HG03135 (cell line): ENCODE results near the gene RAP1GDS1.
"Not testable (repeated sequence)": the region's sequence is repeated elsewhere in the genome, so short reads cannot be mapped to it uniquely, and the experiment has no call there.

Experiments
- ATAC-seq: cut with Tn5 transposase; IDR thresholded peaks from one replicate; pipeline ENCODE4 v1.9.1; 2021; ENCODE audit warnings: mild to moderate bottlenecking, moderate library complexity; ENCODE audit not compliant: unreplicated experiment

RAP1GDS1 gene

DNA sequence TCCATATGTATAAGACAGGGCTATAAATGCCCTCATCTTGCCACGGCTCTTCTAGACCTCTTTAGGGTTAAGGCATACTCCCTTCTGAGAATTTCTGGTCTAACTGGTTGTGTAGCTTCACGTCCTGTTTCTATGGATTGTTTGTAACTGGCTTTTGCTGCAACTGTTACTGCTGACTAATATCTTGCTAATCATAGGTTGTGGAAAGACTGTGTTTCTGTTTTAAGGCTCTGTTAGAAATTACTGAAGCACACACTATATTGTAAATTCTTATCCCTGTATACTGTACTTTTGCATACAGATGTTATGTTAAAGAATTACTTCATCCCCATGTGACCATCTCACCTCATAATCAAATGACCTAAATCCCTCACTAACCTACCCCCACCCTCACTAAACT is 218.4 kb downstream of the RAP1GDS1 start:
- ATAC-seq: not testable (repeated sequence)

GRCh38 chr4:98480535-98480934 is 219.4 kb downstream of the RAP1GDS1 start:
- no peak for ATAC-seq

DNA sequence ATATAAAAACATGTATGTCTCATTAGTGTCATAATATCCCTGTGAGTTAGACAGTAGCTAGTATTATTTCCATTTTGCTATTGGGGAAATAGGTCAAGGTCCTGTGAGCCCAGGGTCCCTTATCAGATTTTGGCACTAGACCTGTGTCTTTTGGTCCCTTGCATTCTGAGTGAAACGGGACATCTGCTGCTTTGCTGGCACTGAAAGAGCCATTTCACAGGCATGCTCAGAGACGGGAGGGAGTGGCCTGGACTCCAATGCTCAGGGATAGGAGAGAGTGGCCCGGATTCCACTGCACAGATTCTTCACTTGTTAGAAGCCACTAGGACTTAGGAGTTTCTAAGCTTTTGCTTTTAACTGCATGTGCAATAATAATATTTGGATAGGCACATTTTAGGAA is 220.0 kb downstream of the RAP1GDS1 start:
- no peak for ATAC-seq

- peak; percentile 11 for ATAC-seq
Measured at GRCh38 chr4:98482503-98482846, 221.3 kb downstream of the RAP1GDS1 start.

- ATAC-seq: peak; percentile 78
Measured at GRCh38 chr4:98482847-98483806, 221.9 kb downstream of the RAP1GDS1 start.

- no peak for ATAC-seq
Measured at GRCh38 chr4:98484031-98484430, 222.8 kb downstream of the RAP1GDS1 start.

- no peak for ATAC-seq
Measured at GRCh38 chr4:98485816-98486345, 224.7 kb downstream of the RAP1GDS1 start.

DNA sequence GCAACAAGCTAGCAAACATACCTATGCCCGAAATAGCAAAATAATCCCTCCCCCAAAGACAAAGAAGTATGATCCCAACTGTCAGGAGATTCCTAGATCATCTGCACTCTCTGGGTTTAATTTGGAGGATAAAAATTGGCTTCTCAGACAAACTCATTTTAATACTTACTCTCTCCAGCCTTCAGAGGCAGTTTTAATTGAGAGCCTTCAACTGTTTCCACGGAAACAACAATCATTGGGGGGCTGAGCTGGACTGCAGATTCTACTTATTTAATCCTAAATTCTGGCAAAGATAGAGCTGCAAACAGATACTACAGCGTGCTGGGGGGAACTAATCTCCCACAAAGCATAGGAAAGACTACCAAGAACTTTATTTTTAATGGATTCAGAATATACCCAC is 229.1 kb downstream of the RAP1GDS1 start:
- ATAC-seq: no peak

DNA sequence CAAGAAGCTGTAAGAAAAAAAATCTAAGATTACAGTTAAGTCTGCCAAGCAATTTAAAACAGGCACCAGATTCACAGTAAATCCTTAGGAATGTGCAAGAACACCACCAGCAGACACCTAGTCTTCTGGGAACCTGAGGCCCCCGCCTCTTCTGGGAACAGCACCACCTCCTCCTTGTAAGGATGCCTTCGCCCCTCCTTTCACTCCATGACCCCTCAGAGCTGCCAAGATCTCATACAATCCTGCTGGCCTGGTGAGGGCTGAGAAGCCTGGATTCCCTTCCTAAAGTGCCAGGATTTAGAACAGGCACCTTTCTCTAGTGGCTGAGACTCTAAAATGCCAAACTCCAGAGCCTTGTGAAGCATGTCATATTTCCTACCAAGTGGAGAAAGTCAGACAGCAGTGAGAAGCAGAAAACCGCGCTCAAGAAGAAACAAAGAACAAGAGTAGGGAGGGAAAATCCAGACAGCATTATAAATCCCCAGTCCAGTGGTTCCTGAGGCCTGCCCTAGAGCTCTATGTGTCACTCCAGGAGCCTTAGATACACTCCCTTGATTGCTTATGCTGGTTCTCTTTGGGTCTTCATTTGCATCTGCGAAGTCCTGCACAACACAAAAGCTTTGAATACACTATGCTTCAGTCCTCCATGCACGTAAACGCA is 230.8 kb downstream of the RAP1GDS1 start:
- ATAC-seq: no peak

- ATAC-seq: peak; percentile 74
Measured at GRCh38 chr4:98493296-98493695, 232.1 kb downstream of the RAP1GDS1 start.
